CD4-positive, alpha-beta T cell treated with Interleukin-21 for 1 hour (primary cell): ENCODE measurements around the gene ZNF273.
"Not testable (repeated sequence)": the region's sequence is repeated elsewhere in the genome, so short reads cannot be mapped to it uniquely, and the experiment has no call there.

ENCODE experiments used
- DNase-seq: peaks from one replicate; pipeline ENCODE4 v3.0.0-alpha.2; 2020

The ZNF273 gene

DNA sequence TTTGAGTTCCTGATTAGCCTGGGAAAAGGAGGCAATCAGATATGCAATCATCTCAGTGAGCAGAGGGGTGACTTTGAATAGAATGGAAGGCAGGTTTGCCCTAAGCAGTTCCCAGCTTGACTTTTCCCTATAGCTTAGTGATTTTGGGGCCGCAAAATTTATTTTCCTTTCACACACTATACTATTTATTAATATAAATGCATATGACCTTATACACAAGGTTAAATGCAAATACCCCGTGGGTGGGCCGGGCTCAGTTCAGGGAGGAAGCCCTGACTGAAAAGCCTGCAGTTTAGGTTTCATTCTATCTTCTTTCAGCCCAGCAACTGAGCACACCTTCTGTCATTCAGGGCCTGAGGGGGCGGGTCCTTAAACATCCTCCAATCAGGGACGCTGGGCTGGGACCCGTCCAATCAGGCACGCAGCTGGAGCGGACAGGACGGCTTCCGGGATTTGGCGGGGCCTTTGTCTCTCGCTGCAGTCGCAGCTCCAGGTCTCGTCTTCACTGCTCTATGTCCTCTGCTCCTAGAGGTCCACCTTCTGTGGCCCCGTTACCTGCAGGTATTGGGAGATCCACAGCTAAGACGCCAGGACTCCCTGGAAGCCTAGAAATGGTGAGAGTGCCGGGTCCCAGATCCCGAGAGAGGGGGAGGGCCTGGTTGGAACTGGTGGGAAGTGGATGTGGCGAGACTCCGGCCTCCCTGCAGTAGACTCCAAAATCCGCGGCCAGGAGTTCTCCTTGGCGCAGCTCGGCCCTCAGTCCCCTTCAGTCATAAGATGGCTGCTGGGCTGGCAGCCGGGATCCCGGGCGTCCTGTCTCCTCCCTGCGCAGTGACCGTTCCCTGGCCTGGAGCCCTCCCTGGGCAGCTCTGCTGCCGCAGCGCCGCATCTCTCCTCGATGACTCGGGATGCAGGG, at the start of gene ZNF273:
Gene ZNF273 (plus strand): TSS at position 468 of the 916 bp plus-strand sequence. CDS start 45 bp downstream, at position 513.
- peak; percentile 94 for DNase-seq

DNA sequence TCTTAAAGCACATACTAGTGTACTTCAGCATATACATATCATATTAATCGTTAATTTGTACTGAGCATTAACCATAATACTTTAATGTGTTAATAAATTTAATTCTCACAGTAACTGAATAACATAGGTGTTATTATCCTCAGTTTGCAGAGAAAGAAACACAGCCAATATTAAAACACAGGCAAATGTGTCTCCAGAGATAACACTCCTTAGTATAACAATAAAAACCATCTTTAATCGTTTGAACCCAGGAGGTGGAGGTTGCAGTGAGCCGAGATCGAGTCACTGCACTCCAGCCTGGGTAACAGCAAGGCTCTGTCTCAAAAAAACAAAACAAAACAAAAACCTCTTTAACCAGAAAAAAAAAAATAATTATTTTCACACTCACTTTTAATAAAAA, 49.4 kb upstream of the ZNF273 start:
- DNase-seq = no peak

DNA sequence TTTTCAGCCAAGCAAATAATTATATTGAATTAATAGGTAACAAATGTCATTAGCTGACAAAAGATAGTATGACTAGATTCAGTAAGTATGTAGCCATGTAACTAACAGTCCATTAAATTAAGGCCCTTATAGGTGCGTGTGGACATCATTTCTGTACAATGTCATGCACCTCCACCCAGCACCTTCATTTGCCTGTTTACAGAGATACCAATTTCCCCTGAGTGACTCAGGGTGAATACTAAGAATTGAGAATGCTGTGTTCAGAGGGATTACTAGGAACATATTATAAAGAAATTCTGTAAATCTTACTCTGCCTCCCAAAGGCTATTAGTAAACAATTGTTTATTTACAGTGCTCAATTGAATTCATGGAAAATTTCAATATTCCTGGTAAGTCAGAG, 48.1 kb upstream of the ZNF273 start:
- no peak for DNase-seq

DNA sequence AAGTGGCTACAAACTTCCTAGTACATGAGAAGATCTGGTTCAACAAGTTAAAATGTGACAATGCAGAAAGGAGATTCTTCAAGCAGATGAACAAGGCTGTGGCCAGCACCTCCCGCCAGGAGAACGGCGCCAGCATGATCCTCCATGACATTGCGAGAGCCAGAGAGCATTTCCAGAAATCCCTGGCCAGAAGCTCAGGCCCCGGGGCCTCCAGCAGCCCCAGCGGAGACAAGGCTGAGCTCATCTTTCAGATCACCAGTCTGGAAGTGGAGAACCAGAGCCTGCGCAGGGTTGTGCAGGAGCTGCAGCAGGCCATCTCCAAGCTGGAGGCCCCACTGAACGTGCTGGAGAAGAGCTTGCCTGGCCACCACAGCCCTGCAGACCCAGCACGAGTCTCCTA, 40.1 kb upstream of the ZNF273 start:
- no peak for DNase-seq

DNA sequence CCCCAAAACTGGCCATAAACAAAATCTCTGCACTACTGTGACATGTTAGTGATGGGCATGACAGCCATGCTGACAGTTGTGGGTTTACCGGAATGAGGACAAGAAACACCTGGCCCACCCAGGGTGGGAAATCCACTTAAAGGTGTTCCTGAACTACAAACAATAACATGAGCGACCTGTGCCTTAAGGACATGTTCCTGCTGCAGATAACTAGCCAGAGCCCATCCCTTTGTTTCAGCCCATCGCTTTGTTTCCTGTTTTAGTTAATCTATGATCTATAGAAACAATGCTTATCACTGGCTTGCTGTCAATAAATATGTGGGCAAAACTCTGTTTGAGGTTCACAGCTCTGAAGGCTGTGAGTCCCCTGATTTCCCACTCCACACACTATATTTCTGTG, 39.5 kb upstream of the ZNF273 start:
- DNase-seq = not testable (repeated sequence)

DNA sequence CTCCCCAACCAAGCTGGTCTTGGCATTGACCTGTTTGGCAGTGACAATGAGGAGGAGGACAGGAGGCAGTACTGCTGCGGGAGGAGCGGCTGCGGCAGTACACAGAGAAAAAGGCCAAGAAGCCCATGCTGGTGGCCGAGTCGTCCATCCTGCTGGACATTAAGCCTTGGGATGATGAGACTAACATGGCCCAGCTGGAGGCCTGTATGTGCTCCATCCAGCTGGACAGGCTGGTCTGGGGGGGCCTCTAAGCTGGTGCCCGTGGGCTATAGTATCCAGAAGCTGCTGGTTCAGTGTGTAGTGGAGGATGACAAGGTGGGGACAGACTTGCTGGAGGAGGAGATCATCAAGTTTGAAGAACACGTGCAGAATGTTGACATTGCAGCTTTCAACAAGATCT, 39.1 kb upstream of the ZNF273 start:
- no peak for DNase-seq

DNA sequence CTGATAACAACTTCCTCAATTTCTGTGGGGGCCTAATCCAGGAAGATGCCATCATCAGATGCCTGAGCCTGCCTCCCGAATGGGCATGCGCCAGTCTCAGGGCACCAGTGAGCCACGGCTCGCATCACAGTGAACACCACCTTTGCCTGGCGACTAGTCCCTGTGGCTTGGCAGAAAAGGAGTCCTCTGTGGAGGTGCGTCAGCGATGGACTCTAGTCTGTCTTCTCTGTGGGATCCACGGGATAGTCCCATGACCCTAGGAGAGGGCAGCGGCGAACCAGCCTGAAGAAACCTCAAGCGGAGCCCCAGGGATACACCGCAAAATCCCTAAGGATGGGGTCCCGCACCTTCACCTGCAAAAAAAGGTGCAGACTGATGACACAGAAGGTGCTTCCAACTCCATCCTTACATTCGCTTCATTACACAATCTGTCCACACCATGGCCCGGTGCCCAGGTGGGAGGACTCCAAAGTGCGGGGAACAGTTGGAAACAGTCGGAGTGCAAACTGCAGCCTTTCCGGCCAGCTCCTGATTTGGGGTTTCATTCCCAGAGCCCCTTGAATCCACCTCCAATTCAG, 35.1 kb upstream of the ZNF273 start:
- no peak for DNase-seq

GRCh38 chr7:64868499-64868898, 34.6 kb upstream of the ZNF273 start:
- DNase-seq = no peak

DNA sequence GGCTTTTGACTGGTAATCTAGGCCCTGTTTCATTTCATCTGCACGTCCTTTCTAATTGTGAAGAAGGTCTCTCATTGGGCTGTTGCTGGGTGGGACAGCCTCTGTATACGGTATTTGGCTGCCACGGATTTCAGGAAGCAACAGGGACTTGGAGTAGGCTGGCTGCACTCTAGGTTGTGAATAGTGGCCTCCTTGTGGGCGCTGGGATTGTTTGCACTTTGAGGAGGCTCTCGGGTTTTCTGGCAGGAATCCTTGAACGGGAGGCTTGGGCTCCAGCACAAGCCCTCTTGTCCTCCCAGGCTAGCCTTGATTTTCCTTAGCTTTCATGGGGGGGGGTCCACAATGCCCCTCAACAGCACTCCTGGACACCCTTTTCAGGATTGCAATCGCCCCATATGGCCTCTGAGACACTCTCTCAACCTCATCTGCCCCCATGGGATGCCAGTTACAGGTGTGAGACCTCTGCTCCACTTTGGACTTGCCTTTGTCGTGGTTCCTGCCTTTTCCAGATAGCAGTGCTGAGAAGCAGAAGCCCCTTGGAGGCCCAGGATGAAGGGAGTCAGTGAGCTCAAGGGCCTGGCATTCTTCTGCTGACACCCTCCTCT, 33.9 kb upstream of the ZNF273 start:
- no peak for DNase-seq

DNA sequence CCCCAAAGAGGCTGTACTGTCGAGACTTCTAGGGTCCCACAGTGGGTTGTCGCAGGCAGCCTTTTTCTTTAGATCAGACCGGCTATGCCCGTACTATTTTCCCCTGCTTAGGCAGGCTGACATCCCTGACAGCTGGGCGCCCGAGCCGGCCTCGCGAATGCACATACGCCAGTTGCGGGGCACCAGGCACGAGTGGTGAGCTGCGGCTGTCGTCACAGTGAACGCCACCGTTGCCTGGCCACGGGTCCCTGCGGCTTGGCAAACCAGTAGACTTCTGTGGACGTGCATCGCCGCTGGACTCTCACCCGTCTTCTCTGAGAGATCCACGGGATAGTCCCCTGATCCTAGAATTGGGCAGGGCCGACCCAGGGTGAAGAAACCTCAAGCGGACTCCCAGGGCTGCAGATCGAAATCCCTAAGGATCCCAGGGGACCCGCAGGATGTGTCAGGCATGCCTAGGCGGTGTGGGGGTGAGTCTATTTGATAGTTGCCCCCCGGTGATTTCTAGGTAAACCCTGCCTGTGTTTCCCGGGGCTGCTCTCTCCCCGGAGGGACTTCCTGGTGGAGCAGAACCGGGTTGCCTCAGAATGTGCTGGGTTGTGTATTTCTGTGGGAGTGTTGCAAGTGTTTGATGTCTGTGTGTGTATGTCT, 33.0 kb upstream of the ZNF273 start:
- no peak for DNase-seq

- no peak for DNase-seq
These were observed 32.4 kb upstream of the ZNF273 start for GRCh38 chr7:64870656-64871055.

DNA sequence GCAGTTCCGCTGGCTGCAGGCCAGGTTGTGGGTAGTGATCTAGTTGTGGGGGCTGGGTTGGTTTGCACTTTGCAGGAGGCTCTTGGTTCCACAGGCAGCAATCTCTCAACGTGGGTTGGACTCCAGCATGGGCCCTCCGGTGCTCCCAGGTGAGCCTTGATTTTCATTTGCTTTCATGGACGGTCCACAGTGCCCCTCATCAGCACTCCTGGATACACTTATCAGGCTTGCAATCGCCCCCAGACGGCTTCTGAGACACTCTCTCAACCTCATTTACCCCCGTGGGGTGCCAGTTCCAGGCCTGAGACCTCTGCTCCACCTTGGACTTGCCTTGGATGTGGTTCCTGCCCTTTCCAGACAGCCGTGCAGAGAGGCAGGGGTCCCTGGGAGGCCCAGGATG, 31.3 kb upstream of the ZNF273 start:
- no peak for DNase-seq

DNA sequence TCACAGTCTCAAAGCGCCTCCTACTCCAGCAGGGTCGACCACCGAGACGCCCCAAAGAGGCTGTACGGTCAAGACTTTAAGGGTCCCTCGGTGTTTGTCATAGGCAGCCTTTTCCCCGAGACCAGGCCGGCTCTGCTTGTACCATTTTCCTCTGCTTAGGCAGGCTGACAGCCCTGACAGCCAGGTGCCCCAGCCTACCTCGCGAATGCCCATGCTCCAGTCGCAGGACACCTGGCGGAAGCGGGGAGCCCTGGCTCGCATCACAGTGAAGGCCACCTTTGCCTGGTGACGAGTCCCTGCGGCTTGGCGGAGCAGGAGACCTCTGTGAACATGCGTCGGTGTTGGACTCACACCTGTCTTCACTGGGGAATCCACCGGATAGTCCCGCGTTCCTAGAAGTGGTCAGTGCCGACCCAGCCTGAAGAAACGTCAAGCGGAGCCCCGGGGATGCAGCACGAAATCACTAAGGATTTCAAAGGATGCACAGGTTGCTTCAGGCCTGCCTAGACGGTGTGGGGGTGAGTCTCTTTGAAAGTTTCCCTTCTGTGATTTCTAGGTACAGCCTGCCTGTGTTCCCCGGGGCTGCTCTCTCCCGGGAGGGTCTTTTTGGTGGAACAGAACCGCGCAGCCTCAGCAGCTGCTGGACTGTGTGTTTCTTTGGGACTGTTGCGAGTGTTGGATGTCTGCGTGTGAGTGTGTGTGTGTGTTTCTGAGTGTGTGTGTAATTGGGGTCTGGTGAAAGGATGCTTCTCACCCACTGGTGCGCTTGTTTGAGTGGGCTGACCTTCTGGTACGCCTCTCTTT, 30.5 kb upstream of the ZNF273 start:
- DNase-seq = no peak

- DNase-seq = no peak
These were observed 29.9 kb upstream of the ZNF273 start for GRCh38 chr7:64873155-64873500.

- DNase-seq = no peak
These were observed 29.6 kb upstream of the ZNF273 start for GRCh38 chr7:64873517-64873916.

DNA sequence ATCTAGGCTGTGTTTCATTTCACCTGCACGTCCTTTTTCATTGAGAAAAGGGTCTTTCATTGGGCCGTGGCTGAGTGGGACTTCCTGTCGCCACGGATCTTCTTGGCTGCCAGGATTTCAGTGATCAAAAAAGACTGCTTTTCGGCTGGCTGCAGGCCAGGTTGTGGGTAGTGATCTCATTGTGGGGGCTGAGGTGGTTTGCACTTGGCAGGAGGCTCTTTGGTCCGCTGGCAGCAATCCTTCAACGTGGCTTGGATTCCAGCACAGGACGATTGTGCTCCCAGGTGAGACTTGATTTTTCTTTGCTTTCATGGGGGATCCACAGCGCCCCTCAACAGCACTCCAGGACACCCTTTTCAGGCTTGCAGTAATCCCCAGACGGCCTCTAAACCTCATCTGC, 29.0 kb upstream of the ZNF273 start:
- no peak for DNase-seq

DNA sequence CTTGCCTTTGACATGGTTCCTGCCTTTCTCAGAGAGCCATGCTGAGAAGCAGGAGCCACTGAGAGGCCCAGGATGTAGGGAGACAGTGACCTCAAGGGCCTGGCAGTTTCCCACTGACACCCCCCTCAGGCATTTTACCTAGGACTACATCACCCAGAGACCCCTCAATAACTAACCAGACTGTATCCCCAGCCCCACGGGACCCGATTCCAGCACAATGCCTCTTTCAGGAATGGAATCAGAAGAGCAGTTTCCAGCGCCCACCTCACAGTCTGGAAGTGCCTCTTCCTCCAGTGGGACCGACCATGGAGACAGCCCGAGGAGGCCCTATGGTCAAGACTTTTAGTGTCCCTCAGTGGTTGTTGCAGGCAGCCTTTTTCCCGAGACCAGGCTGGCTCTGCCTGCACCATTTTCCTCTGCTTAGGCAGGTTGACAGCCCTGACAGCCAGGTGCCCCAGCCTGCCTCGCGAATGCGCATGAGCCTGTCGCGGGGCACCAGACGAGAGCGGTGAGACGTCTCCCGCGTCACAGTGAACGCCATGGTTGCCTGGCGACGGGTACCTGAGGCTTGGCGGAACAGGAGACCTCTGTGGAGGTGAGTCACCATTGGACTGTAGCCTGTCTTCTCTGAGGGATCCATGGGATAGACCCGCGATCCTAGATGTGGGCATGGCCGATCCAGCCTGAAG, 28.4 kb upstream of the ZNF273 start:
- DNase-seq = no peak

- no peak for DNase-seq
These were observed 27.8 kb upstream of the ZNF273 start for GRCh38 chr7:64875258-64875657.

GRCh38 chr7:64875658-64876406, 27.2 kb upstream of the ZNF273 start:
- no peak for DNase-seq

DNA sequence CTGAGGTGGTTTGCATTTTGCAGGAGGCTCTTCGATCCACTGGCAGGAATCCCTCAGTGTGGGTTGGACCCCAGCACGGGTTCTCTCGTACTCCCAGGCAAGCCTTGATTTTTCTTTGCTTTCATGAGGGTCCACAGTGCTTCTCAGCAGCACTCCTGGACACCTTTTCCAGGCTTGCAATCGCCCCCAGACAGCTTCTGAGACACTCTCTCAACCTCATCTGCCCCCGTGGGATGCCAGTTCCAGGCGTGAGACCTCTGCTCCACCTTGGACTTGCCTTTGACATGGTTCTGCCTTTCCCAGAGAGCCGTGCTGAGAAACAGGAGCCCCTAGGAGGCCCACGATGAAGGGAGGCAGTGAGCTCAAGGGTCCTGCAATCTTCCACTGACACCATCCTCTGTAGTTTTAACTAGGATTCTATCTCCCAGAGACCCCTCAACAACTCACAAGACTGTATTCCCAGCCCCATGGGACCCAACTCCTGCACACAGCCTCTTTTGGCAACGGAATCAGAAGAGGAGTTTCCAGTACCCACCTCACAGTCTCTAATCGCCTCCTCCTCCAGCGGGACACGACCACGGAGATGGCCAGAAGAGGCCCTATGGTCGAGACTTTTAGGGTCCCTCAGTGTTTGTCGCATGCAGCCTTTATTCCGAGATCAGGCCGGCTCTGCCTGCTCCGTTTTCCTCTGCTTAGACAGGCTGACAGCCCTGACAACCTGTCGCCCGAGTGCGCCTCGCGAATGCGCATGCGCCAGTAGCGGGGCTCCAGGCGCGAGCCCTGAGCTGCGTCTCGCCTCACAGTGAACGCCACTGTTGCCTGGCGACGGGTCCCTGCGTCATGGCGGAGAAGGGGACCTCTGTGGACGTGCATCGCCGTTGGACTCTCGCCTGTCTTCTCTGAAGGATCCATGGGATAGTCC, 26.0 kb upstream of the ZNF273 start:
- peak; percentile 75 for DNase-seq
